A549 (cell line): ENCODE data around the gene KCP.

Source experiments
- HOXA7 ChIP-seq: fragments of 250-450 bp; sonication (Bioruptor Pico); IDR thresholded peaks from 2 replicates; pipeline ENCODE4 v1.5.0; 2020; ENCODE audit warnings: mild to moderate bottlenecking, moderate library complexity
- MAZ ChIP-seq: fragments of 150-350 bp; IDR thresholded peaks from 2 replicates; pipeline ENCODE4 v1.6.1; 2014; ENCODE audit warnings: antibody characterized with exemption, low read depth, low read length, borderline replicate concordance
- POLR2A ChIP-seq: IDR thresholded peaks from 2 replicates; pipeline ENCODE4 v1.6.1; 2012; ENCODE audit warnings: mild to moderate bottlenecking, low read length
- SMC3 ChIP-seq: fragments of >200 bp; sonication (Bioruptor Twin); formaldehyde crosslinking; IDR thresholded peaks from 3 replicates; pipeline ENCODE4 v1.6.1; 2018; ENCODE audit warnings: inconsistent platforms
- TF ChIP-seq, protein P1 (sequence below): fragments of >200 bp; sonication (Bioruptor Twin); formaldehyde crosslinking; IDR thresholded peaks from 3 replicates; pipeline ENCODE4 v1.5.1; 2016

DNA sequence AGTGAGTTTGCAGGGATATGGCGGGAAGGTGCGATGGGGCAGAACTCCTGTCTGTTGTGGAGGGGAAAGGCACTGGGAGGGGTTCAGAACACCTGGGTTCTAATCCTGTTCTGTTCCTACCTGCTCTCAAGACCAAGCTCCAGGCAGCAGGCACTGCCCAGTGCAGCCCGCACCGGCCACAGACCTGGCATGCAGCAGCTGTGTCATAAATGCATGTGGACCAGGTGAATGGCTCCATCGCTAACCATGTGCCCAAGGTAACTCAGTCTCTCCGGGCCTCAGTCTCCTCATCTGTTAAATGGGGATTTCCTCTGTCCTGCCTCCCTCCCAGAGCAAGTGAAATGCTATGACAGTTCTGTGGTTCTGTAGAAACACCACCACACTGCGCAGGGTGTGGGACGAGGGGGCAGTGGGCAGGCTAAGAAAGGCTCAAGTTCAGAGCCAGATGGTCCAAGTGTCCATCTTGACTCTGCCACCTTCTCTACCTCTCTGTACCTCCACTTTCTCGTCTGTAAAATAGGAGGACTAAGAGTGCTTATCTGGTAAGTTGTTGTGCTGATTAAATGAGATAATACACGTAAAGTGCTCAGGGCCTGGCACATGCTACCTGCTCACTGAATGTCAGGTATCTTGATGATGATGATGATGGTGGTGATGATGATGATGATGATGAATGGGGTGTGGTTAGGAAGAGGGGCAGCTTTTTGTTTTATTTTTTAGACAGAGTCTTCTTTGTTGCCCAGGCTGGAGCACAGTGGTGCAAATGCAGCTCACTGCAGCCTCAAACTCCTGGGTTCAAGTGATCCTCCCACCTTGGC, 24.9 kb downstream of the KCP start:
- TF ChIP-seq POLR2A (no peak), HOXA7 (no peak), MAZ (no peak), SMC3 (no peak)
- TF ChIP-seq, protein P1, sequence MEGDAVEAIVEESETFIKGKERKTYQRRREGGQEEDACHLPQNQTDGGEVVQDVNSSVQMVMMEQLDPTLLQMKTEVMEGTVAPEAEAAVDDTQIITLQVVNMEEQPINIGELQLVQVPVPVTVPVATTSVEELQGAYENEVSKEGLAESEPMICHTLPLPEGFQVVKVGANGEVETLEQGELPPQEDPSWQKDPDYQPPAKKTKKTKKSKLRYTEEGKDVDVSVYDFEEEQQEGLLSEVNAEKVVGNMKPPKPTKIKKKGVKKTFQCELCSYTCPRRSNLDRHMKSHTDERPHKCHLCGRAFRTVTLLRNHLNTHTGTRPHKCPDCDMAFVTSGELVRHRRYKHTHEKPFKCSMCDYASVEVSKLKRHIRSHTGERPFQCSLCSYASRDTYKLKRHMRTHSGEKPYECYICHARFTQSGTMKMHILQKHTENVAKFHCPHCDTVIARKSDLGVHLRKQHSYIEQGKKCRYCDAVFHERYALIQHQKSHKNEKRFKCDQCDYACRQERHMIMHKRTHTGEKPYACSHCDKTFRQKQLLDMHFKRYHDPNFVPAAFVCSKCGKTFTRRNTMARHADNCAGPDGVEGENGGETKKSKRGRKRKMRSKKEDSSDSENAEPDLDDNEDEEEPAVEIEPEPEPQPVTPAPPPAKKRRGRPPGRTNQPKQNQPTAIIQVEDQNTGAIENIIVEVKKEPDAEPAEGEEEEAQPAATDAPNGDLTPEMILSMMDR: no peak
